Measurements from ENCODE around the gene PFKFB1.

The PFKFB1 gene

GRCh38 chrX:54950730-54951375 lies 43.1 kb downstream of the PFKFB1 start:
- TF ChIP-seq SIN3A (IDR thresholded peaks at IDR 0.05; ENCODE audit: borderline replicate concordance, insufficient read depth, low read length): no peak
- no peak for TF ChIP-seq REST (IDR thresholded peaks at IDR 0.05; ENCODE audit: insufficient read depth in 1 of 2, low read depth in 2 of 2, low read length in 2 of 2)
- TF ChIP-seq FOXP2 (optimal IDR thresholded peaks at IDR 0.05; ENCODE audit: borderline replicate concordance, extremely low read depth, extremely low read length, insufficient read depth): no peak

- TF ChIP-seq FOXP2 (optimal IDR thresholded peaks at IDR 0.05; ENCODE audit: borderline replicate concordance, extremely low read depth, extremely low read length, insufficient read depth) (no peak), REST (IDR thresholded peaks at IDR 0.05; ENCODE audit: insufficient read depth in 1 of 2, low read depth in 2 of 2, low read length in 2 of 2) (no peak), SIN3A (IDR thresholded peaks at IDR 0.05; ENCODE audit: borderline replicate concordance, insufficient read depth, low read length) (no peak), POLR2AphosphoS5 (IDR thresholded peaks at IDR 0.05; ENCODE audit: low read depth, low read length) (no peak), TAF1 (IDR thresholded peaks at IDR 0.05; ENCODE audit: borderline replicate concordance, insufficient read depth, low read length) (no peak)
These were observed 48.8 kb downstream of the PFKFB1 start for GRCh38 chrX:54945224-54945623.

- TF ChIP-seq SIN3A (IDR thresholded peaks at IDR 0.05; ENCODE audit: borderline replicate concordance, insufficient read depth, low read length) (no peak), REST (IDR thresholded peaks at IDR 0.05; ENCODE audit: insufficient read depth in 1 of 2, low read depth in 2 of 2, low read length in 2 of 2) (no peak), TAF1 (IDR thresholded peaks at IDR 0.05; ENCODE audit: borderline replicate concordance, insufficient read depth, low read length) (no peak), FOXP2 (optimal IDR thresholded peaks at IDR 0.05; ENCODE audit: borderline replicate concordance, extremely low read depth, extremely low read length, insufficient read depth) (no peak), POLR2AphosphoS5 (IDR thresholded peaks at IDR 0.05; ENCODE audit: low read depth, low read length) (no peak)
These were observed 49.2 kb downstream of the PFKFB1 start for GRCh38 chrX:54944816-54945215.

- TF ChIP-seq POLR2AphosphoS5 (IDR thresholded peaks at IDR 0.05; ENCODE audit: low read depth, low read length): no peak
- no peak for TF ChIP-seq REST (IDR thresholded peaks at IDR 0.05; ENCODE audit: insufficient read depth in 1 of 2, low read depth in 2 of 2, low read length in 2 of 2)
- no peak for TF ChIP-seq SIN3A (IDR thresholded peaks at IDR 0.05; ENCODE audit: borderline replicate concordance, insufficient read depth, low read length)
- no peak for TF ChIP-seq TAF1 (IDR thresholded peaks at IDR 0.05; ENCODE audit: borderline replicate concordance, insufficient read depth, low read length)
- no peak for TF ChIP-seq FOXP2 (optimal IDR thresholded peaks at IDR 0.05; ENCODE audit: borderline replicate concordance, extremely low read depth, extremely low read length, insufficient read depth)
These were observed 56.6 kb downstream of the PFKFB1 start for GRCh38 chrX:54937416-54937815.

- no peak for TF ChIP-seq FOXP2 (optimal IDR thresholded peaks at IDR 0.05; ENCODE audit: borderline replicate concordance, extremely low read depth, extremely low read length, insufficient read depth)
- TF ChIP-seq REST (IDR thresholded peaks at IDR 0.05; ENCODE audit: insufficient read depth in 1 of 2, low read depth in 2 of 2, low read length in 2 of 2): no peak
- TF ChIP-seq TAF1 (IDR thresholded peaks at IDR 0.05; ENCODE audit: borderline replicate concordance, insufficient read depth, low read length): no peak
- no peak for TF ChIP-seq SIN3A (IDR thresholded peaks at IDR 0.05; ENCODE audit: borderline replicate concordance, insufficient read depth, low read length)
- TF ChIP-seq POLR2AphosphoS5 (IDR thresholded peaks at IDR 0.05; ENCODE audit: low read depth, low read length): no peak
These were observed 58.7 kb downstream of the PFKFB1 start for GRCh38 chrX:54935306-54935705.
